ENCODE results near the gene PLXND1.
A peak's percentile ranks its signal among the peaks of the same experiment; 100 is the strongest.

The PLXND1 gene

GRCh38 chr3:129557548-129557894, 49.0 kb downstream of the PLXND1 start:
- Histone ChIP-seq H3K4me2 (ENCODE audit: low read length) (no peak overlapping the region), H3K9ac (ENCODE audit: low read length) (no peak overlapping the region), H2AFZ (ENCODE audit: low read depth, low read length) (no peak overlapping the region), H4K20me1 (ENCODE audit: insufficient read depth, low read length) (no peaks in the 10 kb centered on the region), H3K27me3 (ENCODE audit: low read depth, low read length) (peaks cover 25% of the 10 kb centered on the region), H3K4me3 (ENCODE audit: low read length) (no peak overlapping the region), H3K27ac (ENCODE audit: low read length) (no peak overlapping the region), H3K4me1 (ENCODE audit: low read length) (peaks cover 44% of the 10 kb centered on the region), H3K79me2 (ENCODE audit: low read length) (no peaks in the 10 kb centered on the region), H3K9me3 (ENCODE audit: insufficient read depth, low read length) (no peaks in the 10 kb centered on the region), H3K36me3 (replicated peaks; ENCODE audit: low read depth, low read length) (no peaks in the 10 kb centered on the region)
- TF ChIP-seq EZH2phosphoT487 (IDR thresholded peaks at IDR 0.05; ENCODE audit: low read depth) = no peak

GRCh38 chr3:129556890-129557547, 49.5 kb downstream of the PLXND1 start:
- no peaks in the 10 kb centered on the region for H3K9me3 ChIP-seq (ENCODE audit: insufficient read depth, low read length)
- H3K4me2 ChIP-seq (ENCODE audit: low read length) = no peak overlapping the region
- peaks cover 44% of the 10 kb centered on the region for H3K4me1 ChIP-seq (ENCODE audit: low read length)
- no peak for TF ChIP-seq CTCF (IDR thresholded peaks at IDR 0.05; ENCODE audit: low read depth, low read length)
- TF ChIP-seq EZH2phosphoT487 (IDR thresholded peaks at IDR 0.05; ENCODE audit: low read depth) = no peak
- H3K36me3 ChIP-seq (replicated peaks; ENCODE audit: low read depth, low read length) = no peaks in the 10 kb centered on the region
- no peaks in the 10 kb centered on the region for H4K20me1 ChIP-seq (ENCODE audit: insufficient read depth, low read length)
- H3K9ac ChIP-seq (ENCODE audit: low read length) = no peak overlapping the region
- no peak overlapping the region for H2AFZ ChIP-seq (ENCODE audit: low read depth, low read length)
- no peak overlapping the region for H3K4me3 ChIP-seq (ENCODE audit: low read length)
- peaks cover 25% of the 10 kb centered on the region for H3K27me3 ChIP-seq (ENCODE audit: low read depth, low read length)
- H3K27ac ChIP-seq (ENCODE audit: low read length) = no peak overlapping the region
- H3K79me2 ChIP-seq (ENCODE audit: low read length) = no peaks in the 10 kb centered on the region

- no peak overlapping the region for H2AFZ ChIP-seq (ENCODE audit: low read depth, low read length)
Measured at GRCh38 chr3:129556358-129556695, 50.1 kb downstream of the PLXND1 start.

GRCh38 chr3:129555616-129556357, 50.7 kb downstream of the PLXND1 start:
- Histone ChIP-seq H3K9me3 (ENCODE audit: insufficient read depth, low read length) (no peaks in the 10 kb centered on the region), H2AFZ (ENCODE audit: low read depth, low read length) (no peak overlapping the region), H4K20me1 (ENCODE audit: insufficient read depth, low read length) (no peaks in the 10 kb centered on the region), H3K27me3 (ENCODE audit: low read depth, low read length) (peaks cover 25% of the 10 kb centered on the region), H3K36me3 (replicated peaks; ENCODE audit: low read depth, low read length) (no peaks in the 10 kb centered on the region), H3K4me1 (ENCODE audit: low read length) (peaks cover 44% of the 10 kb centered on the region), H3K4me3 (ENCODE audit: low read length) (peak overlapping the region; percentile 35), H3K9ac (ENCODE audit: low read length) (peak overlapping the region; percentile 9; the same call in 1 of the 2 replicates), H3K4me2 (ENCODE audit: low read length) (peak overlapping the region; percentile 64), H3K79me2 (ENCODE audit: low read length) (no peaks in the 10 kb centered on the region), H3K27ac (ENCODE audit: low read length) (no peak overlapping the region)
- no peak for TF ChIP-seq EZH2phosphoT487 (IDR thresholded peaks at IDR 0.05; ENCODE audit: low read depth)
- TF ChIP-seq CTCF (IDR thresholded peaks at IDR 0.05; ENCODE audit: low read depth, low read length) = no peak

More at GRCh38 chr3:129556358-129556695, 50.1 kb downstream of the PLXND1 start:
- Histone ChIP-seq H3K4me2 (ENCODE audit: low read length) (peak overlapping the region; percentile 64), H3K79me2 (ENCODE audit: low read length) (no peaks in the 10 kb centered on the region), H3K4me1 (ENCODE audit: low read length) (peaks cover 44% of the 10 kb centered on the region), H3K27ac (ENCODE audit: low read length) (no peak overlapping the region), H3K36me3 (replicated peaks; ENCODE audit: low read depth, low read length) (no peaks in the 10 kb centered on the region), H3K27me3 (ENCODE audit: low read depth, low read length) (peaks cover 25% of the 10 kb centered on the region), H3K4me3 (ENCODE audit: low read length) (no peak overlapping the region), H4K20me1 (ENCODE audit: insufficient read depth, low read length) (no peaks in the 10 kb centered on the region), H3K9me3 (ENCODE audit: insufficient read depth, low read length) (no peaks in the 10 kb centered on the region), H3K9ac (ENCODE audit: low read length) (no peak overlapping the region)
- TF ChIP-seq CTCF (IDR thresholded peaks at IDR 0.05; ENCODE audit: low read depth, low read length) (no peak), EZH2phosphoT487 (IDR thresholded peaks at IDR 0.05; ENCODE audit: low read depth) (no peak)
